HepG2 (cell line): Measurements from ENCODE around the gene MB21D2. TPM values are rescaled to one million over a fixed set of nuclear protein-coding genes. Genes with fewer than 3 reads are reported as not detected.

Source experiments
- ATAC-seq: fragments of 200-7000 bp; cut with Tn5 transposase; 3 replicates; pipeline ENCODE4 v1.9.1; 2020; ENCODE audit warnings: mild to moderate bottlenecking, moderate library complexity
- BruUV-seq: library from RNA; stranded (reverse); fragments of 400-500 nt; replicated peaks from 2 replicates; lab custom pipeline; 2021; lab: Mats Ljungman, UMichigan
- CTCF ChIA-PET: fragments of 300-600 bp; formaldehyde crosslinking; extraction: SDS; loops from one replicate; lab custom pipeline; 2021; ENCODE audit warnings: low total read pairs, inconsistent platforms, low intra/inter-chr PET ratio; lab: Yijun Ruan, JAX
- POLR2A ChIA-PET: fragments of 350-600 bp; sonication (Branson Sonifier 250); formaldehyde crosslinking; loops from one replicate; lab custom pipeline; 2020; ENCODE audit warnings: antibody characterized with exemption, inconsistent platforms; lab: Yijun Ruan, JAX
- DNase-seq: peaks from one replicate; pipeline ENCODE4 v3.0.0-alpha.2; 2015; ENCODE audit warnings: low spot score
- FAIRE-seq: peaks from 3 replicates; lab custom pipeline; 2011; peaks lifted over from hg19 to GRCh38; lab: Jason Lieb, UNC
- H2AFZ ChIP-seq: one replicate; pipeline ENCODE4 v1.6.1; 2011; ENCODE audit warnings: low read length, inconsistent platforms
- H3K27ac ChIP-seq: fragments of 300-600 bp; 3 replicates; pipeline ENCODE4 v1.8.0; 2011; ENCODE audit warnings: mixed run types, mild to moderate bottlenecking, mixed read lengths, low read length, inconsistent platforms; ENCODE audit not compliant: insufficient read depth; ENCODE audit errors: extremely low read length
- H3K27me3 ChIP-seq, 2 experiments: fragments of 200-600 bp in 1 of 2; 2 replicates in 1 of 2; 3 replicates in 1 of 2; pipeline versions ENCODE4 v1.6.0 to v1.8.0; 2011; ENCODE audit warnings: low read length in 2 of 2, mild to moderate bottlenecking in 2 of 2, moderate library complexity in 2 of 2, inconsistent platforms in 1 of 2; ENCODE audit not compliant: insufficient read depth in 2 of 2, control insufficient read depth in 1 of 2
- H3K36me3 ChIP-seq, 2 experiments: fragments of 200-600 bp in 1 of 2; replicated peaks in 1 of 2; 2 replicates in 1 of 2; 3 replicates in 1 of 2; pipeline versions ENCODE4 v1.5.1 to v1.8.0; 2011; ENCODE audit warnings: low read length in 2 of 2, inconsistent platforms in 1 of 2; ENCODE audit not compliant: insufficient read depth in 2 of 2, control insufficient read depth in 1 of 2
- H3K4me1 ChIP-seq: 2 replicates; pipeline ENCODE4 v1.5.1; 2012; ENCODE audit warnings: low read length, inconsistent platforms; ENCODE audit not compliant: insufficient read depth
- H3K4me2 ChIP-seq: 2 replicates; pipeline ENCODE4 v1.6.0; 2011; ENCODE audit warnings: low read depth, low read length, inconsistent platforms
- H3K4me3 ChIP-seq, 3 experiments: fragments of 200-600 bp in 1 of 3; sonication (generic), shearing (Covaris generic) in 1 of 3; replicated peaks in 1 of 3; 2 replicates each; pipeline ENCODE4 v1.5.1; 2011 to 2016; ENCODE audit warnings: low read length in 3 of 3, inconsistent platforms in 2 of 3, low read depth in 2 of 3, mild to moderate bottlenecking in 2 of 3, control low read depth in 1 of 3, mixed read lengths in 1 of 3; ENCODE audit not compliant: insufficient read depth in 1 of 3
- H3K79me2 ChIP-seq: one replicate; pipeline ENCODE4 v1.6.1; 2011; ENCODE audit warnings: low read length, inconsistent platforms; ENCODE audit not compliant: insufficient read depth
- H3K9ac ChIP-seq: 2 replicates; pipeline ENCODE4 v1.6.0; 2011; ENCODE audit warnings: mild to moderate bottlenecking, low read depth, low read length, inconsistent platforms; ENCODE audit not compliant: insufficient read depth
- H3K9me3 ChIP-seq: 2 replicates; pipeline ENCODE4 v1.5.1; 2012; ENCODE audit warnings: mild to moderate bottlenecking, low read length
- H4K20me1 ChIP-seq: 2 replicates; pipeline ENCODE4 v1.6.0; 2011; ENCODE audit warnings: inconsistent platforms, mild to moderate bottlenecking, low read length, moderate library complexity; ENCODE audit not compliant: insufficient read depth
- SRSF1 ChIP-seq: fragments of 200-400 bp; formaldehyde crosslinking; optimal IDR thresholded peaks from 2 replicates; pipeline ENCODE3; 2017; ENCODE audit warnings: mild to moderate bottlenecking, low read depth, low read length, moderate library complexity
- SSRP1 ChIP-seq: IDR thresholded peaks from 2 replicates; pipeline ENCODE4 v1.6.1; 2016; ENCODE audit warnings: control low read depth
- THAP11 ChIP-seq: IDR thresholded peaks from 2 replicates; pipeline ENCODE4 v1.6.1; 2016; ENCODE audit warnings: missing biosample characterization, missing genetic modification reagents
- ZKSCAN1 ChIP-seq: fragments of 150-350 bp; IDR thresholded peaks from 2 replicates; pipeline ENCODE4 v1.6.1; 2014; ENCODE audit warnings: low read length
- ZNF256 ChIP-seq: sonication (generic); formaldehyde crosslinking; conservative IDR thresholded peaks from 2 replicates; pipeline ENCODE4 v1.4.0; 2020; ENCODE audit warnings: missing genetic modification reagents
- ZNF331 ChIP-seq: sonication (generic); formaldehyde crosslinking; IDR thresholded peaks from 2 replicates; pipeline ENCODE4 v1.4.0; 2020; ENCODE audit warnings: missing genetic modification reagents
- ZNF572 ChIP-seq: sonication (generic); formaldehyde crosslinking; IDR thresholded peaks from 2 replicates; pipeline ENCODE4 v1.5.1; 2020; ENCODE audit warnings: mild to moderate bottlenecking, missing genetic modification reagents
- ZNF879 ChIP-seq: sonication (generic); formaldehyde crosslinking; IDR thresholded peaks from 2 replicates; pipeline ENCODE4 v1.8.1; 2023; ENCODE audit warnings: missing genetic modification reagents
- WGBS: methylation state at CpG from one replicate; pipeline ENCODE4 v1.1.6; 2017; ENCODE audit warnings: low lambda C conversion rate; 5-methylcytosine and 5-hydroxymethylcytosine counted together
- in situ Hi-C: cut with HindIII; loops from 2 replicates; pipeline ENCODE4 v1.10.0; 2017; ENCODE audit warnings: low pct_unique_long_range_greater_than_20kb; ENCODE audit not compliant: extremely low pct_ligation_motif_present
- intact Hi-C: fragments of 100-400 bp; cut with micrococcal nuclease; formaldehyde crosslinking; loops from one replicate; pipeline ENCODE4 v1.10.0; 2022; ENCODE audit not compliant: unreplicated experiment
- polyA plus RNA-seq, 8 experiments: library from polyadenylated mRNA; depleted of rRNA in 3 of 8; stranded (reverse) in 7 of 8; unstranded in 1 of 8; fragments of >200 nt; fragmentation: Illumina TruSeq in 4 of 8; extraction: Trizol in 4 of 8; gene quantifications; 2 replicates each; pipeline versions ENCODE4 v1.2.1 to v1.2.3, GENCODE V29; 2011 to 2016; ENCODE audit warnings: low read depth in 4 of 8, missing spikeins in 1 of 8, mixed read lengths in 1 of 8; ENCODE audit not compliant: insufficient read depth in 1 of 8
- total RNA-seq, 5 experiments: library from RNA; depleted of rRNA; stranded (reverse); fragments of >200 nt; fragmentation: Illumina TruSeq; extraction: Trizol; gene quantifications; 2 replicates each; pipeline ENCODE4 v1.2.3, GENCODE V29; 2016; ENCODE audit warnings: low read depth in 1 of 5
- TF ChIP-seq, protein P1 (sequence below): sonication (generic); formaldehyde crosslinking; IDR thresholded peaks from 2 replicates; pipeline ENCODE4 v1.4.0; 2020; ENCODE audit warnings: mild to moderate bottlenecking, missing genetic modification reagents, borderline replicate concordance

Gene MB21D2
- total and polyA plus RNA-seq, 2 of the 13 experiments (the other 11 are each of a cell fraction or from before 2014, with no cell fraction given), result 0.90 to 1.6 TPM

GRCh38 chr3:192858849-192859585 lies 58.6 kb downstream of the MB21D2 start:
- H4K20me1 ChIP-seq, result no peaks in the 10 kb centered on the region
- no peak overlapping the region for H3K4me3 ChIP-seq
- 81% methylated on average over 9 of the region's 9 CpGs for WGBS
- no peak overlapping the region for H3K27ac ChIP-seq
- intact Hi-C loops (loop anchor here (10.0 kb wide), 1 partner anchor 56 kb away; the partner anchor contains the start of gene MB21D2), in situ Hi-C loops (no loop called here)
- H3K36me3 ChIP-seq, result no peaks in the 10 kb centered on the region
- ATAC-seq, result no peak
- CTCF ChIA-PET, result no interaction called here
- BruUV-seq, result no TSS peak
- POLR2A ChIA-PET, result no interaction called here
- H3K9ac ChIP-seq, result no peak overlapping the region
- H2AFZ ChIP-seq, result no peak overlapping the region
- H3K9me3 ChIP-seq, result no peaks in the 10 kb centered on the region
- H3K27me3 ChIP-seq, result no peaks in the 10 kb centered on the region
- no peak overlapping the region for H3K4me2 ChIP-seq
- DNase-seq, result no peak
- no peak for FAIRE-seq
- H3K4me1 ChIP-seq, result no peaks in the 10 kb centered on the region
- H3K79me2 ChIP-seq, result no peaks in the 10 kb centered on the region
- TF ChIP-seq SRSF1 (no peak), ZNF256 (CRISPR knock-in tag) (no peak)

- Histone ChIP-seq H3K4me3 (no peak overlapping the region), H2AFZ (no peak overlapping the region), H3K9me3 (no peaks in the 10 kb centered on the region), H3K27me3 (no peaks in the 10 kb centered on the region), H3K36me3 (no peaks in the 10 kb centered on the region), H3K79me2 (no peaks in the 10 kb centered on the region), H4K20me1 (no peaks in the 10 kb centered on the region; the same call in 1 of the 2 replicates), H3K27ac (no peak overlapping the region), H3K4me2 (no peak overlapping the region), H3K9ac (no peak overlapping the region), H3K4me1 (peaks cover 5% of the 10 kb centered on the region)
- CTCF ChIA-PET, result no interaction called here
- TF ChIP-seq ZKSCAN1 (no peak), ZNF879 (CRISPR knock-in tag) (no peak), THAP11 (CRISPR knock-in tag) (no peak), SSRP1 (CRISPR knock-in tag) (no peak), ZNF572 (CRISPR knock-in tag) (no peak), ZNF331 (CRISPR knock-in tag) (no peak)
- TF ChIP-seq, protein P1, sequence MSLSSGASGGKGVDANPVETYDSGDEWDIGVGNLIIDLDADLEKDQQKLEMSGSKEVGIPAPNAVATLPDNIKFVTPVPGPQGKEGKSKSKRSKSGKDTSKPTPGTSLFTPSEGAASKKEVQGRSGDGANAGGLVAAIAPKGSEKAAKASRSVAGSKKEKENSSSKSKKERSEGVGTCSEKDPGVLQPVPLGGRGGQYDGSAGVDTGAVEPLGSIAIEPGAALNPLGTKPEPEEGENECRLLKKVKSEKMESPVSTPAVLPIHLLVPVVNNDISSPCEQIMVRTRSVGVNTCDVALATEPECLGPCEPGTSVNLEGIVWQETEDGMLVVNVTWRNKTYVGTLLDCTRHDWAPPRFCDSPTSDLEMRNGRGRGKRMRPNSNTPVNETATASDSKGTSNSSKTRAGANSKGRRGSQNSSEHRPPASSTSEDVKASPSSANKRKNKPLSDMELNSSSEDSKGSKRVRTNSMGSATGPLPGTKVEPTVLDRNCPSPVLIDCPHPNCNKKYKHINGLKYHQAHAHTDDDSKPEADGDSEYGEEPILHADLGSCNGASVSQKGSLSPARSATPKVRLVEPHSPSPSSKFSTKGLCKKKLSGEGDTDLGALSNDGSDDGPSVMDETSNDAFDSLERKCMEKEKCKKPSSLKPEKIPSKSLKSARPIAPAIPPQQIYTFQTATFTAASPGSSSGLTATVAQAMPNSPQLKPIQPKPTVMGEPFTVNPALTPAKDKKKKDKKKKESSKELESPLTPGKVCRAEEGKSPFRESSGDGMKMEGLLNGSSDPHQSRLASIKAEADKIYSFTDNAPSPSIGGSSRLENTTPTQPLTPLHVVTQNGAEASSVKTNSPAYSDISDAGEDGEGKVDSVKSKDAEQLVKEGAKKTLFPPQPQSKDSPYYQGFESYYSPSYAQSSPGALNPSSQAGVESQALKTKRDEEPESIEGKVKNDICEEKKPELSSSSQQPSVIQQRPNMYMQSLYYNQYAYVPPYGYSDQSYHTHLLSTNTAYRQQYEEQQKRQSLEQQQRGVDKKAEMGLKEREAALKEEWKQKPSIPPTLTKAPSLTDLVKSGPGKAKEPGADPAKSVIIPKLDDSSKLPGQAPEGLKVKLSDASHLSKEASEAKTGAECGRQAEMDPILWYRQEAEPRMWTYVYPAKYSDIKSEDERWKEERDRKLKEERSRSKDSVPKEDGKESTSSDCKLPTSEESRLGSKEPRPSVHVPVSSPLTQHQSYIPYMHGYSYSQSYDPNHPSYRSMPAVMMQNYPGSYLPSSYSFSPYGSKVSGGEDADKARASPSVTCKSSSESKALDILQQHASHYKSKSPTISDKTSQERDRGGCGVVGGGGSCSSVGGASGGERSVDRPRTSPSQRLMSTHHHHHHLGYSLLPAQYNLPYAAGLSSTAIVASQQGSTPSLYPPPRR, result no peak
- in situ Hi-C loops (no loop called here), intact Hi-C loops (loop anchor here (10.0 kb wide), 1 partner anchor 58 kb away; the partner anchor contains the start of gene MB21D2)
- WGBS, result 87% methylated on average over 7 of the region's 7 CpGs
- POLR2A ChIA-PET, result no interaction called here
- DNase-seq (no peak), FAIRE-seq (no peak), ATAC-seq (no peak)
- BruUV-seq, result no TSS peak
Observed at GRCh38 chr3:192857260-192857661, 60.4 kb downstream of the MB21D2 start.
